GM23248 (cell line): ENCODE results near the gene CEMIP2. TPM values are rescaled to one million over a fixed set of nuclear protein-coding genes. Genes with fewer than 3 reads are reported as not detected.

Experiments used
- DNase-seq: peaks from one replicate; pipeline ENCODE4 v3.0.0-alpha.2; 2015
- H2AFZ ChIP-seq: fragments of 200-600 bp; sonication (generic); 2 replicates; pipeline ENCODE4 v1.6.1; 2016; ENCODE audit warnings: antibody characterized with exemption
- H3F3A ChIP-seq: fragments of 200-600 bp; sonication (generic); 2 replicates; pipeline ENCODE4 v1.6.1; 2016; ENCODE audit warnings: mild to moderate bottlenecking, antibody characterized with exemption, mixed run types; ENCODE audit not compliant: insufficient read depth
- H3K27ac ChIP-seq: fragments of 200-600 bp; sonication (generic); 2 replicates; pipeline ENCODE4 v1.5.1; 2016; ENCODE audit warnings: mild to moderate bottlenecking
- H3K27me3 ChIP-seq: fragments of 200-600 bp; sonication (generic); replicated peaks from 2 replicates; pipeline ENCODE4 v1.6.1; 2016; ENCODE audit warnings: mild to moderate bottlenecking; ENCODE audit not compliant: insufficient read depth
- H3K36me3 ChIP-seq: fragments of 200-600 bp; sonication (generic); 2 replicates; pipeline ENCODE4 v1.6.1; 2016; ENCODE audit warnings: low read depth, mild to moderate bottlenecking
- H3K4me1 ChIP-seq: fragments of 200-600 bp; sonication (generic); 2 replicates; pipeline ENCODE4 v1.6.1; 2016; ENCODE audit warnings: mild to moderate bottlenecking; ENCODE audit not compliant: insufficient read depth
- H3K4me2 ChIP-seq: fragments of 200-600 bp; sonication (generic); one replicate; pipeline ENCODE4 v1.6.1; 2016; ENCODE audit warnings: mild to moderate bottlenecking; ENCODE audit not compliant: unreplicated experiment
- H3K4me3 ChIP-seq: fragments of 200-600 bp; sonication (generic); 2 replicates; pipeline ENCODE4 v1.5.1; 2016; ENCODE audit warnings: mild to moderate bottlenecking
- H3K79me2 ChIP-seq: fragments of 200-600 bp; sonication (generic); 2 replicates; pipeline ENCODE4 v1.6.1; 2016; ENCODE audit warnings: mild to moderate bottlenecking; ENCODE audit not compliant: insufficient read depth
- H3K9ac ChIP-seq: fragments of 200-600 bp; sonication (generic); 2 replicates; pipeline ENCODE4 v1.6.1; 2016; ENCODE audit warnings: mild to moderate bottlenecking
- H3K9me2 ChIP-seq: fragments of 200-600 bp; sonication (generic); 2 replicates; pipeline ENCODE4 v1.6.1; 2016; ENCODE audit warnings: mixed run types, mild to moderate bottlenecking, moderate library complexity; ENCODE audit not compliant: insufficient read depth
- H3K9me3 ChIP-seq: fragments of 200-600 bp; sonication (generic); one replicate; pipeline ENCODE4 v1.6.1; 2017; ENCODE audit warnings: low read depth
- H4K20me1 ChIP-seq: fragments of 200-600 bp; sonication (generic); 2 replicates; pipeline ENCODE4 v1.6.0; 2016; ENCODE audit not compliant: insufficient read depth
- EZH2 ChIP-seq: fragments of 200-600 bp; sonication (generic); IDR thresholded peaks from 2 replicates; pipeline ENCODE4 v1.6.1; 2018; ENCODE audit warnings: antibody characterized with exemption, mild to moderate bottlenecking; ENCODE audit not compliant: insufficient read depth, poor library complexity, severe bottlenecking
- EZH2phosphoT487 ChIP-seq: fragments of 200-600 bp; sonication (generic); IDR thresholded peaks from 2 replicates; pipeline ENCODE4 v1.6.1; 2018; ENCODE audit warnings: antibody characterized with exemption, moderate library complexity, mild to moderate bottlenecking, low read depth; ENCODE audit not compliant: insufficient read depth
- WGBS, 2 experiments: methylation state at CpG; one replicate each; pipeline ENCODE4 v1.1.6; 2015 to 2017; ENCODE audit warnings: low lambda C conversion rate in 2 of 2, low coverage in 1 of 2; ENCODE audit errors: missing lambda C conversion rate in 2 of 2; 5-methylcytosine and 5-hydroxymethylcytosine counted together
- in situ Hi-C: fragments of 300-500 bp; cut with MboI; formaldehyde crosslinking; loops from 2 replicates; pipeline ENCODE4 v1.15.0; 2020
- polyA plus RNA-seq: library from polyadenylated mRNA; unstranded; fragments of >200 nt; fragmentation: Nextera tagmentation; extraction: Ambion mirVana; gene quantifications from 2 replicates; pipeline ENCODE4 v1.2.1, GENCODE V29; 2016
- total RNA-seq: library from RNA; depleted of rRNA; stranded (reverse); fragments of >200 nt; shearing (Covaris generic); gene quantifications from 2 replicates; pipeline ENCODE4 v1.2.3, GENCODE V29; 2014

The CEMIP2 gene
- total and polyA plus RNA-seq, 2 experiments from 2014 or later = 12.7 to 40.4 TPM

GRCh38 chr9:71758277-71758676, 10.0 kb downstream of the CEMIP2 start:
- H3K79me2 ChIP-seq = peaks cover 91% of the 10 kb centered on the region
- no peaks in the 10 kb centered on the region for H3K9me3 ChIP-seq
- no peak overlapping the region for H3K4me3 ChIP-seq
- 81 to 90% methylated on average over 4 of the region's 4 CpGs for WGBS, 2 experiments
- H3K27ac ChIP-seq = no peak overlapping the region
- no peak overlapping the region for H3K9ac ChIP-seq
- H2AFZ ChIP-seq = no peak overlapping the region
- no peaks in the 10 kb centered on the region for H3K27me3 ChIP-seq
- H3F3A ChIP-seq = peaks cover 31% of the 10 kb centered on the region
- DNase-seq = no peak
- H4K20me1 ChIP-seq = 0 out of 2 replicates have a peak, but pooled peaks cover 4% of the 10 kb centered on the region
- H3K4me2 ChIP-seq = no peak overlapping the region
- H3K36me3 ChIP-seq = no peaks in the 10 kb centered on the region
- H3K9me2 ChIP-seq = no peaks in the 10 kb centered on the region
- H3K4me1 ChIP-seq = peaks cover 25% of the 10 kb centered on the region
- in situ Hi-C loops = no loop called here
- no peak for TF ChIP-seq EZH2
- no peak for TF ChIP-seq EZH2phosphoT487

- H3K4me2 ChIP-seq = no peak overlapping the region
- TF ChIP-seq EZH2 (no peak), EZH2phosphoT487 (no peak)
- peaks cover 18% of the 10 kb centered on the region; the same call in 1 of the 2 replicates for H3F3A ChIP-seq
- no peak overlapping the region for H3K9ac ChIP-seq
- H3K4me3 ChIP-seq = no peak overlapping the region
- H3K79me2 ChIP-seq = peaks cover 100% of the 10 kb centered on the region
- 100% methylated on average over 1 of the region's 1 CpG for WGBS, 2 experiments
- no peak overlapping the region for H3K27ac ChIP-seq
- no peaks in the 10 kb centered on the region for H3K27me3 ChIP-seq
- in situ Hi-C loops = no loop called here
- H4K20me1 ChIP-seq = 0 out of 2 replicates have a peak, but pooled peaks cover 4% of the 10 kb centered on the region
- no peaks in the 10 kb centered on the region for H3K9me2 ChIP-seq
- no peaks in the 10 kb centered on the region for H3K9me3 ChIP-seq
- H3K4me1 ChIP-seq = peaks cover 13% of the 10 kb centered on the region
- H2AFZ ChIP-seq = no peak overlapping the region
- H3K36me3 ChIP-seq = no peaks in the 10 kb centered on the region
- DNase-seq = no peak
These were observed 11.6 kb downstream of the CEMIP2 start for GRCh38 chr9:71756753-71757152.

DNA sequence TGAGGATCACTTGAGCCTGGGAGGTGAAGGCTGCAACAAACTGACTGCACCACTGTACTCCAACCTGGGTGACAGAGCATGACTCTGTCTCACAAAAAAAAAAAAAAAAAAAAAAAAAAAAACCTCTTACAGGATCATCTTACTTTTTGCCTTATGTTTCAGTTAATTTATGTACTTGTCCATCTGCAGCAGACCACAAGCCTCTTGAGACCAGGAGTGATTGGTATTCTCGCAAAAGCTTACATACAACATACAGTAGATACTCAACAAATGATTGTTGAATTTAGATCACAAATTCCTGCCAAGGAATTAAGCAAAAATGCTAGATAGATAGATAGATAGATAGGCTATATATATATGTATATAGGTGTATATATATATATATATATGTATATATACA, 12.4 kb downstream of the CEMIP2 start:
- WGBS, 2 experiments = 96 to 100% methylated on average over 1 of the region's 1 CpG
- Histone ChIP-seq H3K79me2 (peaks cover 100% of the 10 kb centered on the region), H3K4me1 (peaks cover 5% of the 10 kb centered on the region; the same call in 1 of the 2 replicates), H3K9ac (no peak overlapping the region), H2AFZ (no peak overlapping the region), H3K36me3 (no peaks in the 10 kb centered on the region), H4K20me1 (0 out of 2 replicates have a peak, but pooled peaks cover 4% of the 10 kb centered on the region), H3K9me2 (no peaks in the 10 kb centered on the region), H3K27ac (no peak overlapping the region), H3K4me3 (no peak overlapping the region), H3K4me2 (no peak overlapping the region), H3K9me3 (no peaks in the 10 kb centered on the region), H3F3A (peaks cover 10% of the 10 kb centered on the region; the same call in 1 of the 2 replicates), H3K27me3 (no peaks in the 10 kb centered on the region)
- in situ Hi-C loops = no loop called here
- TF ChIP-seq EZH2 (no peak), EZH2phosphoT487 (no peak)
- no peak for DNase-seq

- in situ Hi-C loops = no loop called here
- DNase-seq = no peak
These were observed 13.1 kb downstream of the CEMIP2 start for GRCh38 chr9:71755230-71755629.

GRCh38 chr9:71754151-71754550, 14.2 kb downstream of the CEMIP2 start:
- 0 out of 2 replicates have a peak, but pooled peaks cover 4% of the 10 kb centered on the region for H4K20me1 ChIP-seq

More at GRCh38 chr9:71755230-71755629, 13.1 kb downstream of the CEMIP2 start:
- Histone ChIP-seq H3K27ac (no peak overlapping the region), H3K9me3 (no peaks in the 10 kb centered on the region), H3K4me3 (no peak overlapping the region), H2AFZ (no peak overlapping the region), H3K36me3 (no peaks in the 10 kb centered on the region), H3F3A (0 out of 2 replicates have a peak, but pooled peaks cover 3% of the 10 kb centered on the region), H3K27me3 (no peaks in the 10 kb centered on the region), H3K4me2 (no peak overlapping the region), H3K9me2 (no peaks in the 10 kb centered on the region), H3K4me1 (no peaks in the 10 kb centered on the region), H4K20me1 (0 out of 2 replicates have a peak, but pooled peaks cover 4% of the 10 kb centered on the region), H3K9ac (no peak overlapping the region), H3K79me2 (peaks cover 100% of the 10 kb centered on the region)
- WGBS, 2 experiments = 95 to 96% methylated on average over 2 of the region's 2 CpGs
- TF ChIP-seq EZH2phosphoT487 (no peak), EZH2 (no peak)

More at GRCh38 chr9:71754151-71754550, 14.2 kb downstream of the CEMIP2 start:
- no peak for TF ChIP-seq EZH2phosphoT487
- no peak for TF ChIP-seq EZH2
- no peak for DNase-seq
- no peaks in the 10 kb centered on the region for H3K27me3 ChIP-seq
- H3K4me2 ChIP-seq = no peak overlapping the region
- in situ Hi-C loops = no loop called here
- no peak overlapping the region for H3K4me3 ChIP-seq
- no peaks in the 10 kb centered on the region for H3K4me1 ChIP-seq
- H2AFZ ChIP-seq = no peak overlapping the region
- peaks cover 7% of the 10 kb centered on the region for H3K36me3 ChIP-seq
- H3K9me2 ChIP-seq = no peaks in the 10 kb centered on the region
- WGBS, 2 experiments = 97 to 98% methylated on average over 4 of the region's 4 CpGs
- no peak overlapping the region for H3K9ac ChIP-seq
- H3K9me3 ChIP-seq = no peaks in the 10 kb centered on the region
- peaks cover 100% of the 10 kb centered on the region for H3K79me2 ChIP-seq
- no peak overlapping the region for H3K27ac ChIP-seq
- H3F3A ChIP-seq = 0 out of 2 replicates have a peak, but pooled peaks cover 6% of the 10 kb centered on the region
